HG03521 (cell line): Measurements from ENCODE around the gene DDX24.

Source experiments
- ATAC-seq: cut with Tn5 transposase; IDR thresholded peaks from one replicate; pipeline ENCODE4 v1.9.1; 2021; ENCODE audit warnings: mild to moderate bottlenecking, moderate library complexity; ENCODE audit not compliant: unreplicated experiment

The DDX24 gene

DNA sequence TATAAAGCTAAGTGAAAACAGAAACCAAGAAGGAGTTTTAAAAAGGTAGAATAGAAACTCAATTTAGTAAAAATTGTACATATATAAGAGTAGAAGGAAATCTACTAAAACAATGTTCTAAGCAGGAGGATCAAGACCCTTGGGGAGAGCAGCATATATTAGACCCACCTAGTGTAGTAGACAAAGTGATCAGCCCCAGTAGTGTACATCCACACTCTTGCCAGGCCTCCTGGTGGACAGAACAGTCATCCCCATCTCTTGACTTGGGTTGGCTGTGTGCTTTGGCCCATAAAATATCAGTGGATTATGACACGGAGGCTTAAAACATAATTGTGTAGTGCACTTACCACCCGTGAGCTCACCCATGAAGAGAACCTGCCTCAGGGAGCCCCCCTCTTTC is 65.8 kb downstream of the DDX24 start:
- ATAC-seq = no peak

DNA sequence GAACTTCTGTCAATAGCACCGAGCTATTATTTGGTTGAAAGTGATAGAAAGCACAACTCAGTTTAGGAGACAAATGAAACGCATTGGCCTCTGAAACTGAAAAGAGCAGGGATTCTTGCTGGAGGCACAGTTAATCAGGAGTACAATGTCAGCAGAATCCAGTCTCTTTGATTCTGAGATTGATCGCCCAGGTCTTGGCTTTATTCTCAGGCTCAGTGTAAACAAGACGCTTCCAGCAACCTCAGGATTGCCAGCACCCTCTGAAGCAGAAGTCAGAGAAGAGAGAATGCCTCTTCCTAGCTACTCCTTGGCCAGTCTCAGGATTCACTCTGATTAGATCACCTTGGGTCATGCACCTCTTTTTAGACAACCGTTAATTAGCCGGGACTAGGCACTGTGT is 66.6 kb downstream of the DDX24 start:
- ATAC-seq = no peak

DNA sequence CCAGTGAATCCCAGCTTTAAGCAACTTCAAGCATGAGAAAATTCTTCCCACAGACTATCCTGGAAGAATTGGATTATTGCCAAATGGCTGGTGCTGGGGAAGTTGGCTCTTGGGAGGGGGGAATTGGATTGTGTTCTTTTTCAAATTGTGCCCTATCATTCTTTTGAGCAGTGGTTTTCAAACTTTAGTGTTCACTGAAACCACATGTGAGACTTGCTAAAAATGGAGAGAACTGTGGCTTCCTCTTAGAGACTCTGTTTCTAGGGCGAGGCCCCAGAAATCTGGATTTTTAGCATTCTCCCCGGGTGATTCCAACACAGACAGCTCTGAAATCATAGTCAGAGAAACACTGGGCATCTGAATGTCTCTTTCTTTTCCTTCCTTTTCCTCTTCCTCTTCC is 69.2 kb downstream of the DDX24 start:
- no peak for ATAC-seq

DNA sequence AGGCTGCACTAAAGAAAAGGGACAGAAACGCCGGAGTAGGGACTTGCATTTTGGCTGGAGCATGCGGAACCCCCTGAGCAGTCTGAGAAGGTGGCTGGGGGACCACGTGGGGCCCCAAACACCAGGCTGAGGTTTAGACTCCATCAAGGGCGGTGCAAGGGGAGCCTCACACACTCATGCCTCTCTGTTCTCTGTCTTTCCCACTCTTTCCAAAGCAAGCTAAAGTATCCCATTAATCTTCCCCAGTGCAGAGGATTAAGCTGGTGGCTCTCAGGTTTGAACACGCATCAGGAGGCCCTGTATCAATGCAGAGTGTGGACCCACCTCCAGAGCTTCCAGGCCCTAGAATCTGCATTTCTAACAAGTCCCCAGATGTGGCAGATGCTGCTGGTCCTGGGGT is 70.4 kb downstream of the DDX24 start:
- ATAC-seq = no peak

DNA sequence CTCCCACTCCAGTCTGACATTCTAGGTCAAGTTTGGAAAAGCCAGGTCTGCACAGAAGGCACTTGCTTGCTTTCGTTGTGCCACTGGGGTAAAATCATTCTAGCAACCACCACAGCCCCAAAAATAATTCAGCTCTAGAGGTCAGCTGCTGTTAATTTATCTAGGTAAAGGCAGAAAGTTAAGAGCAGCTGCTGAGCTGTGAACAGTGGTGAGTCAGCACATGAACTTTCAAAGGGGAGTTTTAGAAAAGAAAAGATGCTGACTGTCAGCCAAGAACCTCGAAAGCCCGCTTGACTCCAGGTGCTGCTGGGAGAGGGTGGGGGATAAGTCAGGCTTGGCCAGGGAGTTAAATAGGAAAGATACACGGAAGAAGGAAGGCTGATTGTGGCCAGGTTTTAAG is 71.2 kb downstream of the DDX24 start:
- no peak for ATAC-seq

DNA sequence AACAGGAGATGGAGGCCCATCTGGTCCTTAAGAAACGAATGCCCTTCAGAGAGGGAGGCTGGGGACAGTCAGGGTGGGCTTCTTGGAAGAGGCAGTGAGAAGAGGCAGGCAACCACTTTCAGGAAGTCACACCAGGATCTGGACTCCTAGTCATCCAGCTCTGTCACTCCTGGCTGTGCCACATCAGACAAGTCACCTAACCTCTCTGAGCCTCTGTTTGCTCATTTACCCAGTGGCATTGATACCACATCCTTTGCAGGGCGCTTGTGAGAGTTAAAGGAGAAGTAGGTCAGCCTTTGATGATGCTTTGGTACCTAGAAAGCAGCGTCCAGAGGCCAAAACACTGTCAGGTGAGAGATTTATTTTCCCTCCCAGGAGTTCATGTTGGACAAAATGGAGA is 72.8 kb downstream of the DDX24 start:
- no peak for ATAC-seq

DNA sequence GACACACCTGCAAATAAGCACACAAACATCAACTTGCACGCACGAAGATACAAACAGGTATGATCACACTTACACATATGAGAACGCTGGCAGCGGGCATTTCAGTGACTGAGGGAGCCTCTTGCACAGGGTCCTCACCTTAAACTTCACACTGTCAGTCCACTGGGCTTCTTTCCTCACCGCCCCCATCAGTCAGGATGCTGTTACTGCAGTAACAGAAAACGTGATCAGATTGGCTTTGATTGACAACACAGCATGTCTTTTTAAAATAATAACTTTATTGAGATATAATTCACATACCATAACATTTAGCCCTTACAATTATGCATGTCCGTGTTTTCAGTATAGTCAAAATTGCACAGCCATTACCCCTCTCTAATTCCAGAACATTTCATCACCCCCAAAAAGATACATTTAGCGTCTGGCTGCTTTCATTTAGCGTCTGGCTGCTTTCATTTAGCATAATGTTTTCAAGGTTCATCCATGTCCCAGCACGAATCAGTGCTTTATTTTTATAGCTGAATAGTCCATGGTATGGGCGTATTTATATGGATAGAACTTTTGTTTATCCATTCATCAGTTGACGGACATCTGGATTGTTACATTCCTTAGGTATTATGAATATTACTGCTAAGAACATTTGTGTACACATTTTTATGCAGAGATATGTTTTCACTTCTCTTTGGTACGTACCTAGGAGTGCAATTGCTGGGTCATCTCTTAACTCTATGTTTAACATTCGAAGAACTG is 75.5 kb downstream of the DDX24 start:
- ATAC-seq = no peak

DNA sequence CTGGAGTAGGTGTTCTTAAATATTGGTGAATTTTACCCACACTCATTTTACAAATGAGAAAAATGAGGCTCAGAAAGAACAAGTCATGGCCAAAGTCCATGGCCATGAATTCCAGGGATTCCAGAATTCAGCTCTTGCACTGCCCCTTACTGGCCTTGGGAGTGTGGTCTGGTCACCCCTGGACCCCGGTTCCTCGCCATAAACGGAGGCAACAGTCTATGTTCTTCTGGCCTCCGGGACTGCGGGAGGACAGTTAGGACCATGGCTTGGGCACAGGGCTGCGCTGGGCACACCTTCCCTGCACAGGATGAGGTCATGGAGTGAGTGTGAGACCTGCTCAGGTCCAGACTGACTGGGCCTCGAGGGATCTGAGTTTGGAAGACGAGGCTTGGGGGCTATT is 77.0 kb downstream of the DDX24 start:
- no peak for ATAC-seq

DNA sequence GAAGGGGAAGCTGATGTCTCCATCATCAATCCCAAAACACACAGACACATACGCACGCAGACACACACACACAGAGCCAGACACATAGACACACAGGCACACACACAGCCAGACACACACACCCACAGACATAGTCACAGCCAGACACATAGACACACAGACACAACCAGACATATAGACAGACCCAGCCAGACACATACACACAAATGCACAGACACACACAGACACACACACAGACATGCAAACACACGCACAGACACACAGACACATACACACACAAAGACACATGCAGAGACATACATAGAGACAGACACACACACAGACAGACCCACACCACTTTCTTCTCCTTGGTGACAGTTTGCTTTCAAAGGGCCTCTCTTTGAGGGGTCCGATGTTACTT is 77.6 kb downstream of the DDX24 start:
- ATAC-seq = no peak

DNA sequence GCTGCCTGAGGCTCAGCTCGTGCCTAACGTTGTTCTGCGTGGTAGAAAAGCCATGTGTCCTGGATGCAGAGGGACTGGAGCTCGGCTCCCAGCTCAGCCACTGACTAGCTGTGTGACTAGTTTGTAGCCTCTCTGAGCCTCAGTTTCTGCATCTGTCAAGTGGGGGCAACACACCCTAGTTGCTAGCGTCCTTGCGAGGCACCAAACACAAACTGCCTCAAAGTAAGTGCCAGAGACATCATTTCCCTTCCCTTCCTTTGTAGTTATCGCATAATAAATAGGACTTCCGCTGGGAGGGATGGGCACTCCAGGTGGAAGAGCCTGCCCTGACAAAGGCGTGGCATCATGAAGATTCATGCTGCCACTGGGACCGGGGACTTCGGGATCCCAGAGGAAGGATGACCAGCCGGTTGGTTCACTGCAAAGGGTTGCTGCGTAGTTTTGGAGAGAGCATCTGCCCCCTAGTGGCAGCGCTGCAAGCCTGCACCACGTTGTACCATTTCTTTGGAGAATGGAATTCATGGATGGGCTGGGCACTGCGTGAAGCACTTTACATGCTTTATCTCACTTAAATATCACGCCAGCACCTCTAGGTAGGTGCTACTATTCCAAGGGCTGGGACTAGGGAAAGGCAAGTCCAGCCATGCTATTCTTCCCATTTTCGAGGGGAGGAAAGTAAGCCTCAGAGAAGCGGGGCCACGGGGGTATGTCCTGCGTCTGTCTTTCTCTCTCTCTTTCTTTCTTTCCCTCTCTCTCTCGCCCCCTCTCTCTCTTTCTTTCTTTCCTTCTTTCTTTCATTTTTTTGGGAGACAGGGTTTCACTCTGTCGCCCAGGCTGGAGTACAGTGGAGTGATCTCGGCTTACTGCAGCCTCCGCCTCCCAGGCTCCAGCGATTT is 79.3 kb downstream of the DDX24 start:
- peak; percentile 61 for ATAC-seq

DNA sequence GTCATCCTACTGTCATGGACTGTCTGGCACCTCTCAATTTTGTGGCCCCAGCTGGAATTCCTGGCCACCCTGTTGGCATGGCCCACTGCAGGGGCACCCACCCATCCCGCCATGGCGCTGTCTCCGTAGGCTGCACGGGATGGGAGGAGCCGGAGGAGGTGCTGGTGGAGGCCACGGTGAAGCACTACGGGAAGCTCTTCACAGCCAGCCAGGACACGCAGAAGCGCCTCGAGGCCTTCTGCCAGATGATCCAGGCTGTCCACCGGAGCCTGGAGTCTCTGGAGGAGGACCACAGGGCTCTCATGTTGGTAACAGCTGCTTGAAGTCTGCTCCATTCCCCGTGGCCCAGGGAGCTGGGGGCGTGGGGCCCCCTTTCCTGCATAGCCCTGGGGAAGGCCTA is 80.0 kb downstream of the DDX24 start:
- ATAC-seq = no peak

DNA sequence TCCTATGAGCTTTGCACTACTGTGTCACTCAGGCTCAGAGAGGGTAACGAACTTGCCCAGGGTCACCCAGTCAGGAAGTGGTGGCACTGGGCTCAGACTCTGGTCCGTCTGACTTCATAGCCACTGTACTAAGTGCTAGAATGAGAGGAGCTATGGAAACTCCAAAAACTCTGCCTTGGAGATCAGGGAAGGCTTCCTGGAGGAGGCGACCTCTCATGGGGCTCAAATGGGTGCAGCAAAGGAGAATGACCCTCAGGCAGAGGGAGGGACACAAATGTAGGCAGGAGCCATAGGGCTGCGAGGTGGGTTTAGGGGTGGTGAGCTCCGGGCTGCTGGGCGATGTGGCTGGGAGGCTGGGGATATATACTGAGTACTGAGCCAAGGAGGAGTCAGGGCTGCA is 80.7 kb downstream of the DDX24 start:
- no peak for ATAC-seq

DNA sequence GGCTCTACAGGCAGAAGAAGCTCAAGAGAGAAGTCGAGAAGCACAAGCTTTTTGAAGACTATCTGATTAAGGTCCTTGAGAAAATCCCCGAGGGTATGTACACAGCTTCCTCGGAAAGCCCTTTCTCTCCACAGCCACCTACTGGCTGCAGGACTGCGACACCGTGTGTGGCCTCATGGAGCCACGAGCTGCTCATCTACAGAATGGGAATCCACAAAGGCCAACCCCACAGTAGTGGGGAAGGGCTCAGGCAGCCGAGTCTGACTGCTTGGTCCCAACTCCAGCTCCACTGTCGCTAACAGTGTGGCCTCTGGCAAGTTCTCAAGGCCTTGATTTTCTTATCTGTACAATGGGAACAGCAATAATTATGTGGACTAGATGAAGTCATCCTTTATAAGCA is 81.4 kb downstream of the DDX24 start:
- ATAC-seq = no peak

DNA sequence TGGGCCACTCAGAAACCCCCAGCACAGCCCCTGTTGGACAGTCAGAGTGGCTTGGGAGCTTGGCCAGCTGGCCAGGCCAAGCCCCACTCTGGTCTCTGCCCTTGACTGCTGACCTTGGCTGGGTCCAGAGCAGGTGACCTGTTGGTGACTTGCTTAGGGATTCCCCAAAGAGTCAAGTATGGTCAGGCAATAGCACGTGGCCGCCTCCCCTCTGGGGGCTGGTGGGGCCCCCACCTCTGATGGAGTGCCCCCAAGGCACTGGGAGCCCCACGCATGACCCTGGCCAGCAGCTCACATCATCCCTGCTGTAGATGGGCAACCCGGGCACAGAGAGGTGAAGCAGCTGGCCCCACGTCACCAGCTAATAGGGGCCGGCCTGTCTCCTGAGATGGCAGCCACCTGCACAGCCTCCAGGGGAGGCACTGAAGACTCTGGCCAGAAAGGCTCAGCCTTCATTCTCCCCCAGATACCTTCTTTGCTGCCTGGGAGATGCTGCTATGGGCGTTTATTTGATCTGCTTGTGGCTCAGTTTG is 82.1 kb downstream of the DDX24 start:
- no peak for ATAC-seq
